ENCODE measurements around the gene ETFDH.

GRCh38 chr4:158739600-158739999, 67.5 kb downstream of the ETFDH start:
- no peak for TF ChIP-seq CTCF (IDR thresholded peaks at IDR 0.05 in 2 of 3, conservative IDR thresholded peaks at IDR 0.05 in 1 of 3; ENCODE audit: insufficient read depth in 2 of 3, low read depth in 1 of 3, low read length in 3 of 3)
- no peak for TF ChIP-seq YY1 (IDR thresholded peaks at IDR 0.05; ENCODE audit: borderline replicate concordance in 1 of 3, control insufficient read depth in 1 of 3, extremely low read depth in 1 of 3, insufficient read depth in 3 of 3, insufficient read length in 1 of 3, insufficient replicate concordance in 2 of 3, low read depth in 1 of 3, low read length in 2 of 3)
- TF ChIP-seq POLR2A (conservative IDR thresholded peaks at IDR 0.05) = no peak
- TF ChIP-seq POLR2AphosphoS5 (IDR thresholded peaks at IDR 0.05; ENCODE audit: control insufficient read depth, insufficient read depth, low read depth, low read length) = no peak
- TF ChIP-seq ZNF133 (CRISPR knock-in tag; IDR thresholded peaks at IDR 0.05) = no peak
- no peak for TF ChIP-seq MLLT1 (IDR thresholded peaks at IDR 0.05)
- TF ChIP-seq ZFP1 (CRISPR knock-in tag; IDR thresholded peaks at IDR 0.05) = no peak
- no peak for TF ChIP-seq THAP7 (CRISPR knock-in tag; IDR thresholded peaks at IDR 0.05)
- TF ChIP-seq USF2 (CRISPR knock-in tag; IDR thresholded peaks at IDR 0.05) = no peak
- no peak for TF ChIP-seq TAL1 (IDR thresholded peaks at IDR 0.05)
- TF ChIP-seq NFATC3 (IDR thresholded peaks at IDR 0.05) = no peak
- no peak for TF ChIP-seq ZNF232 (CRISPR knock-in tag; IDR thresholded peaks at IDR 0.05)
- no peak for TF ChIP-seq MAFK (IDR thresholded peaks at IDR 0.05; ENCODE audit: low read length)
- TF ChIP-seq ZKSCAN8 (CRISPR knock-in tag; IDR thresholded peaks at IDR 0.05) = no peak

All from K562 (cell line).